Keratinocyte (primary cell): ENCODE measurements around the gene RRAS2.

Experiments used
- CTCF ChIP-seq, 3 experiments: IDR thresholded peaks in 1 of 3; conservative IDR thresholded peaks in 1 of 3; optimal IDR thresholded peaks in 1 of 3; 2 replicates in 2 of 3; 3 replicates in 1 of 3; pipeline versions ENCODE3 to v1.5.1; 2011; ENCODE audit warnings: low read length in 3 of 3, mild to moderate bottlenecking in 3 of 3, moderate library complexity in 2 of 3, control low read depth in 1 of 3, inconsistent platforms in 1 of 3; ENCODE audit not compliant: insufficient read depth in 2 of 3; ENCODE audit errors: extremely low read depth in 1 of 3
- EZH2 ChIP-seq: IDR thresholded peaks from one replicate; pipeline ENCODE4 v1.6.1; 2012; ENCODE audit warnings: inconsistent platforms, mild to moderate bottlenecking, low read length, moderate library complexity

GRCh38 chr11:14323118-14323676 lies 35.8 kb downstream of the RRAS2 start:
- TF ChIP-seq CTCF (optimal IDR thresholded peaks at IDR 0.05 in 1 of 3, IDR thresholded peaks at IDR 0.05 in 1 of 3, conservative IDR thresholded peaks at IDR 0.05 in 1 of 3; ENCODE audit: extremely low read depth in 1 of 3, insufficient read depth in 2 of 3, low read length in 3 of 3) (no peak), EZH2 (no peak)
